Urothelium cell line (cell line): ENCODE measurements around the gene MGARP.
"Not testable (repeated sequence)": the region's sequence is repeated elsewhere in the genome, so short reads cannot be mapped to it uniquely, and the experiment has no call there.

Experiments
- DNase-seq: peaks from one replicate; pipeline ENCODE4 v3.0.0; 2011; ENCODE audit warnings: low spot score, mixed read lengths
- FAIRE-seq: peaks from 2 replicates; lab custom pipeline; 2011; peaks lifted over from hg19 to GRCh38; lab: Jason Lieb, UNC

Gene MGARP

DNA sequence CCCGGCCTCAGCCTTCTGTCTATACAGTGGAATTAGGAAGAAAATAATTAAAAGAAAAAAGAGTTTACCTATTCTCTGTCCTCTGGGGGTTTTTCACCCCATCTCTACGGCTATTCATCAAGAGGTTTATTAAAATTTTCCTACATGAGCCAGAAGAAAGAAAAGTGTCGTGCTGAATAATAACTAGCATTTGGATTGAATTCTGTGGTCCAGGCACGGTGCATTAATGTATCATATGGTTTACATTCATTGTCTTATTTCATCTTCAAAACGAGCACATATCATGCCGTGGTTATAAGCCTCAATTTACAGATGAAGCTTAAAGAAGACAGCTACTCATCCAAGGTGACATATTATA, 15.9 kb upstream of the MGARP start:
- FAIRE-seq: no peak

DNA sequence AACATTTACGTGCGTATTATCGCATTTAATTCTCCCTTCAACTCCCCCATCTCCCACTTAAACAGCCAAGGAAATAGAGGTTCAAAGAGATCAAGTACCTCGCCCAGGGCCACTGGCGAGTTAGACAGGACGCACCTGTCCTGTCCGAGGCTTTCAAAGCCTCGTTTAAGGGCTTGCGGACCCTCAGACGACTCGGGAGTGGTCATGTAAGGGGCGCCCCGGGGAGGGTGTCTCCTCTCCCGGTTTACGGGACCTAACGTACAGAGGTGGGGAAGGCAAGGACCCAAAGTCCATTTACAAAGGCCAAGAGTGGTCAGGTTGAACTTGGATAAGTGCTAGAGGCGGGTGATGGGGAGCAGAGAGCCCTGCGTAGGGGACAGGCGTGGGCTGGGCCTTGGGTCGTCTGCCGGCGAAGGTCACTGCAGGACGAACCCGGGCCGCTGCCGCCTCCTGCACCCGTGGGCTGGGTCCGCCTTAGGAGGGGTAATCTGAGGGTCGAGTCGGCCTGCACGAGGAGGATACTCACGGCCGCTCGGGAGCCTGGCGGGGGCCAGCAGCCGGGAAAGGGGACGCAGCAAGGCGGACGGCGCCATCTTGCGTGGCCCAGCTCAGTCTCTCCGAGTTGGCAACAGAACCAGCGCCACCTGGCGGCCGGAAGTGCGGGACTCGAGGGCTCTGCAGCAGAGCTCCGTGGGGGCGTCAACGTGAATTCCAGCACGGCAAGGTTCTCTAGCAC, 15.3 kb upstream of the MGARP start:
- FAIRE-seq (no peak), DNase-seq (peak; percentile 86)

More for the DNA sequence above, 15.9 kb upstream of the MGARP start:
- no peak for DNase-seq

DNA sequence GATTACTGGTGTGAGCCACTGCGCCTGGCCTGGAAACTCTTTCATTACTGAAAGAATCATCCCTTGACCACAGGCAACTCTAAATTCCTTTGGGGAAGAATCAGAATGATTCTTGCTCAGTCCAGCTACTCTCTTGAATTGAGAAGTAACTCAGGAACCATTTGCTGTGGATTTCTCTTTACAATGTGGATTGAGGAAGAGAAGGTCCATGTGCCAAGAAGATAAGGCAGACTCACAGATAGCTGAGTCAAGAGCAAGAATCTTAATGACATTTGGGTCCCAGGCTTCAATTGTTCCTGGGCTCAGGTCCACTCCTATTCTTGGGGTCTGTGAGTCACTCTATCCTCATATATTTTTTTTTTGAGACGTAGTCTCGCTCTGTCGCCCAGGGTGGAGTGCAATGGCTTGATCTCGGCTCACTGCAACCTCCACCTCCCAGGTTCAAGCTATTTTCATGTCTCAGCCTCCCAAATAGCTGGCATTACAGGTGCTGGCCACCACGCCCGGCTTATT, 6.2 kb upstream of the MGARP start:
- DNase-seq: no peak
- no peak for FAIRE-seq

DNA sequence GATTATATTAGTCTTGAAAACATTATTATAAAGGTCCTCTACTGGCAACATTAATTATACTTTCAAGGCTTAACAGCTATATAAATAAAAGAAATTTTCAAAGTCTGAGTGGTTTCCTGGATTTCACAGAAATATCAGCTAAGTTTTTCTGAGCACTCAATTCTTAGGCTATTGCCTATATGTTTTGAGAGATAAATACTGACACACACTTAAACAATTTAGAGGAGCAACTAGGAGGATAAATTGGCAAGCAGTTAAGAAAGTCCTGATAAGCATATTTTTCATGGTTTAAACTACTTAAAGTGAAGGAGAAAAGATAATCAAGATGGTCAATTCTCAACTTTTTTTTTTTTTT, 2.7 kb upstream of the MGARP start:
- FAIRE-seq (no peak), DNase-seq (no peak)

DNA sequence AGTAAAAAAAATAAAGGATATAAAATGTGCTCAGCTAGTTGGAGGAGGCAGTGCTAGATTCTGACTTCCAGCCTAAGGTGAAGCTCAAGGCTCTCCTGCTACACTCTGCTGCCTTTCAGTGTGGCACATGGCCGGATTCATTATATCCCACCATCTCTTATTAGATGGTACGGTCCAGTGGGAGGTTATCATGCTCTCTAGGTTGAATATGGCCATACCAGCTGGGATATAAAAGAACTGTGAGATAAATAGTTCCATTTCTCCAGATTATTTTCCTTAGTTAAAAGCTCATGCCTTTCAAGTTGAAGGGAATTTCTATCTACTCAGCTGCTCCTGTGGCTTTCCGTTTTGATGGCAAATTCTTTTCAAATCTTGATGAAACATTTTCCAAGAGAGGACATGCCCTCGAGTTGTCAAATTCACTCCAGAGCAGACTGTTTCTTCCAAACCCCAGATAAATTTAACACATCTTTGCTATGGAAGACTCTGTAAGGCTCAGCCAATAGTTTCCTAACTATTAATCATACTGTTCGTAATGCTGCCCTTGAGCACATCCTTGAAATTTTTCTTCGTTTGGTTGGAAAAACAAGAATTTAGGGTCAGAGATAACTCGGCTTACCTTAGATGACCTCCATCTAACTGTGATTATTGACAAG, 2.2 kb upstream of the MGARP start:
- DNase-seq: no peak
- FAIRE-seq: no peak

DNA sequence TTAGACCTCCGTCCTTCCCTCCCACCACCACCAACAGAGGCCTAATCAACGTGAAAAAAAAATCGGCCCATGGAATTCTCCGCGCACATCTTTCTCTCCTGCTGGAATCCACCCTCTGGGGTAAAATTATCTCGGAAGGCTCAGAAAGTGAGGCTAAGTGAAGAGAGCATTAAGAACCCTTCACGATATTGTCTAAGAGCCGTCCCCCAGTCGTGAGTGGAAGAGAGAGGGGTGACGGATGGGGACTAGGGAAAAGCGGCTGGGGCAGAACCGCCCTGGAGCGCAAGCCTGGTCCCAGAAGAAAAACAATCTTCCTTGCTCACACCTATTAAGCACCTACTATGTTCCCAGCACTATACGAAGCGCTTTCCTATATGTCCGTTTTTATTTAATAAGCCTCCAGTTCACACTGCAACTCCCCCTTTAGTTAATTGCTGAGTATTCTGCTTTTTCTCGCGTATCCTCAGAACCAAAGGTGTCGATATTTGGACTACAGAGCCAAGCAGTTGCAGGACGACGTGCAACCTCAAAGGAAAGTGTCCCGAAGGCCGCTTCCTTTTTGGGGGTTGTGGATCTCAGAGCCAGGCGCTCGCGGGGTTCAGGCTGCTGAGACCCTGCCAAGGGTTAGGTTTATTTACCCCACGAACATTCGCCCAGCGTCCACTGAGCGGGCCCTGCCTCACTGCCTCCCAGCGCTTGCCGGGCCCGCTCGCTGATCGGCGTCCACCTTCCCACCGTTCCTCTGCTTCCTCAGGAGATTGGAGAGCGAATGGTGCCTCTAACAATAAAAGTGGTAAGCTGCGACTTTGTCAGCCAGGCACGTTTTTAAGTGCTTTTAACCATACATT, 889 bp downstream of the MGARP start:
- FAIRE-seq (no peak), DNase-seq (no peak)

DNA sequence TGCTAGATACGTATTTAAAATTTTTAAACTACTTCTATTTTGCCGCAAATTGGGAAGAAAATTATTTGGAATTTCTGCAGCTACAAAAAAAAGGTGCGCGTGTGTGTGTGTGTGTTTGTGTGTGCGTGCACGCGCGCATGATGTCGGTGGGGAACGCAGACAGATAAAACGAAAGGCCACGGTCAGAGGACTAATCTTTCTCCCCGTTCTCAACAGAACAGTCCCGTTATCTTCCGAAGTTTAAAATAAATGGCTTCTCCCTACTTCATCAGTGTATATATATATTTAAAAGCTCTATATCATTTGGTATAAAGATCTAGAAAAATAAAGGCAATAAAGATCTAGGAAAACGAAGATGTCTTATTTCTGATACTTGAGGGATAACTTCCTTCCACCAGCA, 1.5 kb downstream of the MGARP start:
- DNase-seq (no peak), FAIRE-seq (no peak)

DNA sequence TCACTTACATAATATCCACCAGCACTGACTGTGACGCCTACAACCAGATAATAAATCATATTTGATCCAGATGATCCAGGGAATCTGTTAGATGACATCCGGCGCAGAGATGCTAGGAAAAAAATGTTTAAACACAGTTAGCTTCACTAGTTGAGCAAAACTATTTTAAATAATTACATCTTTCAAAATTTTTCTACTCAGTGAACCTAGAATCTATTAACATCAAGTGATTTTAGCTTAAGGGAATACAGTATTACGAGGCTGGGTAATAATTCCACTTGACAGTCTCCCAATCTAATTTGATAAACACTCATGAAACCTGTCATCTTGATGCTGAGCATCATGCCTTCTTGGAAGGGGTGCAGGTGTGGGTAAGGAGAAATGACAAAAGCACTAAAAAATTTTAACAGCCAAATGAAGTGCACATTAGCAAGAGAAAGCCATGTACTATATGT, 4.7 kb downstream of the MGARP start:
- DNase-seq: no peak
- no peak for FAIRE-seq

DNA sequence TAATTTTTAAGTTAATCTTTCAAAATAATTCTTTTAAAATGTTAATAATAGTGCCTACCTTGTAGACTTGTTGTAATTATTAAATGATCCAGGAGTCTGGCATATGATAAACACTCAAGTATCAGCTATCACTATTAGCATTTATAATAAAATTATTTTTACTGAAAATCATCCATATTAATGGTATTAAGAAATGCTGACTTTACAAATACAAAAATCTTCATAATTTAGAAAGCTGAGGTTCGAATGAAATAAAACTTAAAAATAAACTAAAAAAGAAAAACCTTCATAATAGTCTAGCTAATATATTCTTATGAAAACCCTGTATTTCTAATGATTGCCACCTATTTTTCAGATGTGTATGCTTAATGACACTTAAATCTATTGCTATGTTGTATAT, 5.2 kb downstream of the MGARP start:
- FAIRE-seq (no peak), DNase-seq (no peak)

DNA sequence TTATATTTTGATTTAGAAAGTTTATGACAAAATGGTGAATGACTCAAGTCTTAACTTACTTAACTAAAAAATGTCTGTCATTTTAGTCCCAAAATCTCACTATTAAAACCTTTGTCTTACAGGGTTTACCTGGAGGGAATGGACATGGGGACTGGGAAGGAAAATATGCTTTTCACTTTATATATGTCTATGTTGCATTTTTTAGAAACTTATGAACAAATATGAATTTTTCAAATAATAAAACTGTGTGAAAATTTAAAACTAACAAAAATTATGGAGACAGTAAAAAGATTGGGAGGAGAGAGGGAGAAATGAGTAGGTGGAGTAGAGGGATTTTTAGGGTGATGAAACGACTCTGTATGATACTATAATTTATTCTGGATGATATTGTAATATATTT, 6.2 kb downstream of the MGARP start:
- no peak for FAIRE-seq
- no peak for DNase-seq

DNA sequence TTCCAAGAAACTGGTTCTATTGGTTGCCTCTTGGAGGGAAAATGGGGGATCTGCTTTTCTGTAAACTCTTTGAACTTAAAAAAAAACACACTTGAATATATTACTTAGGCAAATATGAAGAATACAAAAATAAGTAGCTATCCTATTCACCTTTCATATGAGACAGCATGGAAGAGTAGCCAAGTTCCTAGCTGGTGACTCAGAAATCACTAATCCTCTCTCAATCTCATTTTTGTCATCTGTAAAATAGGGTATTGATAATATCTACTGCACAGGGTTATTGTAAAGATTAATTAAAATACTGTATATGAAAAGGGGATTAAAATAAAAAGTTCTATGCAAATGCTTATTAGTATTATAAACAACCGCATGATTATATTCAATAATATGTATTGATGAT, 12.7 kb downstream of the MGARP start:
- no peak for DNase-seq

DNA sequence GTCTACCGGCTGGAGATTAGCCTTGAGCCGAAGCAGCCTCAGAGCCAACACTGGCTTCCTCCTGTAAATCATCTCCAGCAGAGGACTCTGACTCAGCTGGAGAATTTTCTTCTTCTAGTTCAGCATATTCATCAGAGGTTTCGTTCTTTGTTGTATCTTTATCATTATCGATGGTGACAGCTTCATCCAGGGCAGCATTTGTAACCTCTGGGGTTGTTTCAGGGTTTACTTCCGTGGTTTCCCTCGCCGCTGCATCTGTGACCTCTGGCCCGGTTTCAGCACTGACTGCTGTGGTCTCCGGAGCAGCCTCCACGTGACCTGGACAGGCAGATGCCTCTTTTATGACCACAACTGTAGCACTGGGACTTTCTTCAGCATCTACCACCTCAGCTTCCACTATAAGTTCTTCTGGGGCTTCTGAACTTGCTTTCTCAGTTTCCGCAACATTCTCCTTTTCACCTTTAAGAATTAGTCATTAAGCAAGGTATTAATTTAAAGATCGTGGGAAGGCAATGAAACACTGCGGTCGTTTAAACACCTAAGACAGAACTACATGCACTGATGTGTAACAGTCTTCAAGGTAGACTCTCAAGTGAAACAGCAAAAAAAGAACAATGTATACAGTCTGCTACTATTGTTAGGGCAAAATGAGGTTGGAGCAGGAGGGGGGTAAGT, 13.3 kb downstream of the MGARP start:
- FAIRE-seq (no peak), DNase-seq (peak; percentile 54)

More for the DNA sequence above, 12.7 kb downstream of the MGARP start:
- no peak for FAIRE-seq

DNA sequence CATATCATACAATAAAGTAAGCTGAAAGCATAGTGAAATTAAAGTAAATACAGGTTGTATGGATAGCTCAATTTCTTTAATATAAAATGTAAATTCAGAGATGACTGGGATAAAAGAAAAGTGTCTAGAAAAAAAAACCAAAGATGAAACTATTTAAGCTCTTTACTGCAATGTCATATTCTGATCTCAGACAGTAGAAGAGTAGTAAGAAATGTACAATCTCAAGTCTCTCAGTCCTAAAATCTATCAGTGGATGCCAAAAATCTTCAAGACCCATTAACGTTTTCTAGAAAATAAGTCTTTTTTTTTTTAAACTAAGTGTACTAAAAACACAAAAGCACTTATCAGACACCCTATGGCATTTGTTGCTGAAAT, 13.8 kb downstream of the MGARP start:
- FAIRE-seq: no peak
- DNase-seq: no peak

DNA sequence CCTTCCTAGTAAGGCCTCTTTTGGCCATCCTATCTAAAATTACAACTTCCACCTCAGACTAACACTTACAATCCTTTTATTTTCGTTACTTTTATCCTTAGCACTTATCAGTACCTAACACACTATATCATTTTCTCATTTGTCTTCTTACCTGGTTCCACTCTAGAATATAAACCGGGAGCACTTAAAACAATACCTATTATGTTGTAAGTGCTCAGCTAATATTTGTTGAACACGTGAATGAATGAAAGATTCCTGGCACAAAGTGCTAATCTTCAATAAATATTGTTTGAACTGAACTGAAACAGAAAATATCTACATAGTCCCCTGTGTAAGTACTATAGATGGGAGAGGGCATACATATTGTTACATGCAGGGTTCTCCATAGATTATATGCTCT, 14.4 kb downstream of the MGARP start:
- FAIRE-seq: no peak
- no peak for DNase-seq

DNA sequence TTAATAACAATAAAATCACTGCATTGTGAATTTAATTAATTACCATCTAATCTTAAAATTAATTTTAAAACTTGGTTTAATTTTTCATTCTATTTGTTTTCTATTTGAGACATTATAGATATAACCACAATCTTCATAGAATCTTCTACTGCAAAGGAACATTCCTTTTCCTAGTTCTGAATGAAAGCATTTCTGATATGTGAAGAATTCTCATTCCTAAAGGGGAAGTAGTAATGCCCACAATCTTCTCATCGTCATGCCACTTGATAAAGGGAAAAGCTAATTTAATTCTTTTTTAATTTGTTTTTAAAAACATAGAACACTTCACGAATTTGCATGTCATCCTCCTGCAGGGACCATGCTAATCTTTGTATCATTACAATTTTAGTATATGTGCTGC, 23.7 kb downstream of the MGARP start:
- DNase-seq (no peak), FAIRE-seq (no peak)

DNA sequence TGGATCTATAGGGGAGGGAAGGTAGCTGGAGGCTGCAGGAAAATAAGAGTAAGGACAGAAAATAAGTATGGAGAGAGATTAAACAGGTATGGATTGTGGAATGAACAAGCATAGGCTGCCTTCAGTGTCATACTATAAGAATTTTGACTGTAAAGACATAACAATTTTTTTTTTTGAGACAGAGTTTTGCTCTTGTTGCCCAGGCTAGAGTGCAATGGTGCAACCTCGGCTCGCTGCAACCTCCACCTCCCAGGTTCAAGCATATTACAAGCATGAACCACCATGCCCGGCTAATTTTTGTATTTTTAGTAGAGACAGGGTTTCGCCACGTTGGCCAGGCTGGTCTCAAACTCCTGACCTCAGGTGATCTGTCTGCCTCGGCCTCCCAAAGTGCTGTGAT, 24.4 kb downstream of the MGARP start:
- DNase-seq, FAIRE-seq: not testable (repeated sequence)

DNA sequence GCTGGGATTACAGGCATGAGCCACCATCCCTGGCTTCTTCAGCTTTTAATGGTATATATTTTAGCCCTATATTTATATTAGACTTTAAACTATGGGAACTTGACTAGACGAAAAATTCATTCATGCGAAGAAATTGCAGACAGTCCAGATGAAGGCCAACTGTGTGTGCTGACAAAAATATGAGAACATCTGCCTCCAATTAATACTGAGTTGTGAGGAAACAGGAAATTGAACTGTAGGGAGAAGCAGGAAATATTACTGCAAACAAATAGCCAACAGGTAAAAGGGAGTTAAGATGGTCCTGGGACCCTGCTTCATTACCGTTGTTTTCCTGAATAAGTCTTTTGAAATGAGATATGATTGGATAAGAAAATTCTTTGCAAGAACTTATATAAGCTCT, 26.3 kb downstream of the MGARP start:
- FAIRE-seq (no peak), DNase-seq (no peak)

DNA sequence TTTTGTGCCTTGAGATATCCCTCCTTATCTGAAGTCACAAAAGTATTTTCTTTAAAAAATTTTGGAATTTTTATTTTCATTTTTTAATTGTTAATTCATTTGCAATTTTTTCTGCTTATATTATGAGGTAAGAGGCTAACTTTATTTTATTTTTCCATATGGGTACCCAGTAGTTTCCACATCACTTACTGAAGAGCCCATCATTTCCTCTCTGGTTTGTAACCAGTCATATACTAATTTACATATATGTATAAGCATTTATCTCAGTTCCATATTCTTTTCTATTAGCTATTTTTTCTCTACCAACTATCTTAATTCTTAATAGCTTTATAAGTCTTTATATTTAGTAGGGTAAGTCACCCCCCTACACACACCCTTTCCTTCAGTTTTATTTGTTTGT, 27.0 kb downstream of the MGARP start:
- FAIRE-seq (no peak), DNase-seq (no peak)

DNA sequence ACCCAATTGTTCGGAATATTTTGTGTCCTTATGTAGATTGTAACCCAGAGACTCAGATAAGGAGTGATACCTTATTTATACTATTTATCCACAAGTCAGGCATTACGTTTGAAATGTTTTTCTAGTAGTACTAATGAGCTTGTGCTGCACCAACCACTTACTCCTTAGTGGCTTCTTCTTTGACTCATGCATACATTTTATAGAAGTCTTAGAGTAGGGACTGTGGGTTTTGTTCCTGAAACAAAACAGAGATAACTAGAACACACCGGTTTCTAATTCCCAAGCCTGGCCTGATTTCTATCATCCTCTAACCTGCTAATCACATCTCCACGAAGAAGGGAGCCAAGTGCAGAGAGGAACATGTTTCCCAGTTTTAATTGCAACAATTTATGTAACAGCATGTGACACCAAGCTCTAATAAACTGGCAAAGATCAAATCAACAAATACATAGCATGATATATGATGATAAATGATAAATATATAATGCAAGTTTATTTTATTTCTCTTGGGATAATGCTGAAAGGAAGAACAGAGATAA, 32.3 kb downstream of the MGARP start:
- no peak for DNase-seq
- no peak for FAIRE-seq

DNA sequence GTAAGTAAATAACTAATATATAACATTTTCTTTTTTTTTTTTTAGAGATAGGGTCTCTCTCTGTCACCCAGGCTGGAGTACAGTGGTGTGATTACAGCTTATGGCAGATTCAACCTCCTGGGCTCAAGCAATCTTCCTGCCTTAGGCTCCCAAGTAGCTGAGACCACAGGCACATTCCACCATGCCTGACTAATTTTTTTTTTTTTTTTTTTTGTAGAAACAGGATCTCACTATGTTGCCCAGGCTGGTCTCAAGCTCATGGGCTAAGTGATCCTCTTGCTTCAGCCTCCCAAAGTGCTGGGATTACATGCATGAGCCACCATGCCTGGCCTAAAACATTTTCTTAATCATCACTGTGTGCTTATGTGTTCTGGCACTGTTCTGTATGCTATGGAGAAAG, 32.8 kb downstream of the MGARP start:
- no peak for FAIRE-seq
- DNase-seq: no peak

DNA sequence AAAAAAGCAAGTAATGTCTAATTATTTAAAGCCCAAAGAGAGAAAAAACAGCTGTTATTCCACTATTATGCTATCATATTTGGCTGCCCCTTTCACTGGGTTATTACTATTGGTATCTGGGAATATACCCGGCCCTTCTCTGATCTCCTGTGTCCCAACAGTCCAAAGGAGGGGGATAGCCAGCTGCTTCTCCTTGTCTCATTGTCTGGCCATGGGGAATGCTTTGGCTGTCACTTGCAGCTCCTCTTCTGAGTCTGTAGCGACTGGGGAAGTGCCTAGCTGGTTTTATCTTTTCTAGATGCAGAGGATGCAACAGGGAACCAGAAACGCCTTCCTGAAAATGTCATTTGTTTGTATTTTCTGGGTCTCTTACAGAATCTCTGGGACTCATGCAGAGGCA, 33.9 kb downstream of the MGARP start:
- FAIRE-seq (no peak), DNase-seq (no peak)
